ENCODE results near the gene TREML4.
"Not testable (repeated sequence)": the region's sequence is repeated elsewhere in the genome, so short reads cannot be mapped to it uniquely, and the experiment has no call there.

Gene TREML4

DNA sequence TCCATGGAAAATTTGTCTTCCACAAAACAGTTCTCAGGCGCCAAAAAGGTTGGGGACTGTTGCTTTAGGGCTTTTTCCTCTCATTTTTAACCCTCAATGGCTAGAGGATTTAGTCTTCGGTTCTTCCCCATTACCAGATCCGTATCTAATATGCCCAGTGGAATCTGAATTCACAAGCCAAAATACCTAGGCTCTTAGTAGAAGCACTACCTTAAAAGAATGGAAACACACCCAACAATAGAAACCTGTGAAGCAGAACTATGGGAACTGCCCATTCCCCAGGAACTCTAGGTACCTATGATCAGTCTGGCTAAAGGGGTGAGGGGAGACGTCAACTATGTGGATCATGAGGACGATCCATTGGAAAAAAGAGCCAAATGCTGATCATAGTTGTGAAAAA, 3.1 kb downstream of the TREML4 start:
- Histone ChIP-seq H3K4me1 (ENCODE audit: control insufficient read depth, insufficient read depth, low read length) (no peaks in the 10 kb centered on the region), H3K36me3 (ENCODE audit: control insufficient read depth, insufficient read depth, low read length, severe bottlenecking) (no peaks in the 10 kb centered on the region), H3K4me3 (ENCODE audit: low read length) (no peak overlapping the region), H3K27me3 (replicated peaks; ENCODE audit: control insufficient read depth, insufficient read depth, low read length) (peaks cover 16% of the 10 kb centered on the region), H3K9me3 (ENCODE audit: control insufficient read depth, low read length) (no peaks in the 10 kb centered on the region), H3K9ac (ENCODE audit: low read length) (no peak overlapping the region)
- DNase-seq (ENCODE audit: low read depth) = no peak

DNA sequence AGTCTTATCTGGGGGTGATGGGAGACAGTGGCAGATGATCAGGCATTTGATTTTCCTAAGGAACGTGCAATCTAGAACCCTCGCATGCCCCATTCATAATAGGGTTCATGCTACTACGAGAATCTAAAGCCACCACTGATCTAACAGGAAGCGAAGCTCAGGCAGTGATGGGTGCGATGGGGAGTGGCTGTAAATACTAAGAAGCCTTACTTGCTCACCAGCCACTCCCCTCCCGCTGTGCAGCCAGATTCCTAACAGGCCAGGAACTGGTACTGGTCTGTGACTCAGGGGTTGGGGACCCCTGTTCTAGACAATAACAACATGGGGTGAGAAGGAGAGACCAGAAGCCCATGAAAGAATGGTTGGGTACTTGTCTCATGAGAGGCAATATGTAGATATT, 4.5 kb downstream of the TREML4 start:
- no peaks in the 10 kb centered on the region for H3K9me3 ChIP-seq (ENCODE audit: control insufficient read depth, low read length)
- no peak for DNase-seq (ENCODE audit: low read depth)
- H3K9ac ChIP-seq (ENCODE audit: low read length) = no peak overlapping the region
- H3K27me3 ChIP-seq (replicated peaks; ENCODE audit: control insufficient read depth, insufficient read depth, low read length) = peaks cover 17% of the 10 kb centered on the region
- no peaks in the 10 kb centered on the region for H3K36me3 ChIP-seq (ENCODE audit: control insufficient read depth, insufficient read depth, low read length, severe bottlenecking)
- H3K4me1 ChIP-seq (ENCODE audit: control insufficient read depth, insufficient read depth, low read length) = no peaks in the 10 kb centered on the region
- no peak overlapping the region for H3K4me3 ChIP-seq (ENCODE audit: low read length)

DNA sequence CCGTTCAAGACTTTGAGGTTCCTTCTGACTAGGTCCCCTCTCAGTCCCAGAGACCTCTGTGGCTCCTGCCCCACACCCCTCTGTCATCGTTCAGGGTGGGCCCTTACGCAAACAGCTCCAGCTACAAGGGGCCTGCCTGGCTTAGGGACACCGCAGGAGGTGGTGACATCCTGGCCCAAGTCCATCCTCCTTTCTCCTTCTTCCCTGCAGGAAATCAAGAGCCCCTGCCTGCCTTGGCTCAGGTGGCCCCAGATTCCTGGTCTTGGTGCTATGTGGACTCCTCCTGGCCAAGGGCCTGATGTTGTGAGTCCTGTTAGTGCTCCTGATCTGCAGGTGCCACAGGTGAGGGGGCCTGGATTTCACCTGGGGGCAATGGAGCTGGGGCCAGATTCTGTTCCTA, 8.1 kb downstream of the TREML4 start:
- Histone ChIP-seq H3K36me3 (ENCODE audit: control insufficient read depth, insufficient read depth, low read length, severe bottlenecking) (no peaks in the 10 kb centered on the region), H3K4me1 (ENCODE audit: control insufficient read depth, insufficient read depth, low read length) (no peaks in the 10 kb centered on the region), H3K9me3 (ENCODE audit: control insufficient read depth, low read length) (no peaks in the 10 kb centered on the region), H3K27me3 (replicated peaks; ENCODE audit: control insufficient read depth, insufficient read depth, low read length) (peaks cover 34% of the 10 kb centered on the region), H3K4me3 (ENCODE audit: low read length) (no peak overlapping the region), H3K9ac (ENCODE audit: low read length) (no peak overlapping the region)
- no peak for DNase-seq (ENCODE audit: low read depth)

- H3K36me3 ChIP-seq (ENCODE audit: control insufficient read depth, insufficient read depth, low read length, severe bottlenecking) = no peaks in the 10 kb centered on the region
- H3K27me3 ChIP-seq (replicated peaks; ENCODE audit: control insufficient read depth, insufficient read depth, low read length) = peaks cover 43% of the 10 kb centered on the region
- no peak overlapping the region for H3K9ac ChIP-seq (ENCODE audit: low read length)
- no peaks in the 10 kb centered on the region for H3K4me1 ChIP-seq (ENCODE audit: control insufficient read depth, insufficient read depth, low read length)
- DNase-seq (ENCODE audit: low read depth) = no peak
- H3K4me3 ChIP-seq (ENCODE audit: low read length) = no peak overlapping the region
- H3K9me3 ChIP-seq (ENCODE audit: control insufficient read depth, low read length) = no peaks in the 10 kb centered on the region
Observed at GRCh38 chr6:41237128-41237527, 9.0 kb downstream of the TREML4 start.

GRCh38 chr6:41239467-41240159, 11.5 kb downstream of the TREML4 start:
- Histone ChIP-seq H3K4me3 (ENCODE audit: low read length) (no peak overlapping the region), H3K9ac (ENCODE audit: low read length) (no peak overlapping the region), H3K9me3 (ENCODE audit: control insufficient read depth, low read length) (no peaks in the 10 kb centered on the region), H3K4me1 (ENCODE audit: control insufficient read depth, insufficient read depth, low read length) (no peaks in the 10 kb centered on the region), H3K27me3 (replicated peaks; ENCODE audit: control insufficient read depth, insufficient read depth, low read length) (peaks cover 44% of the 10 kb centered on the region), H3K36me3 (ENCODE audit: control insufficient read depth, insufficient read depth, low read length, severe bottlenecking) (no peaks in the 10 kb centered on the region)
- no peak for DNase-seq (ENCODE audit: low read depth)

- not testable (repeated sequence) for H3K9me3 ChIP-seq (ENCODE audit: control insufficient read depth, low read length); DNase-seq (ENCODE audit: low read depth); H3K9ac ChIP-seq (ENCODE audit: low read length); H3K4me3 ChIP-seq (ENCODE audit: low read length); H3K4me1 ChIP-seq (ENCODE audit: control insufficient read depth, insufficient read depth, low read length); H3K36me3 ChIP-seq (ENCODE audit: control insufficient read depth, insufficient read depth, low read length, severe bottlenecking)
- H3K27me3 ChIP-seq (replicated peaks; ENCODE audit: control insufficient read depth, insufficient read depth, low read length) = peaks cover 19% of the 10 kb centered on the region
Observed at GRCh38 chr6:41246529-41246928, 18.4 kb downstream of the TREML4 start.

DNA sequence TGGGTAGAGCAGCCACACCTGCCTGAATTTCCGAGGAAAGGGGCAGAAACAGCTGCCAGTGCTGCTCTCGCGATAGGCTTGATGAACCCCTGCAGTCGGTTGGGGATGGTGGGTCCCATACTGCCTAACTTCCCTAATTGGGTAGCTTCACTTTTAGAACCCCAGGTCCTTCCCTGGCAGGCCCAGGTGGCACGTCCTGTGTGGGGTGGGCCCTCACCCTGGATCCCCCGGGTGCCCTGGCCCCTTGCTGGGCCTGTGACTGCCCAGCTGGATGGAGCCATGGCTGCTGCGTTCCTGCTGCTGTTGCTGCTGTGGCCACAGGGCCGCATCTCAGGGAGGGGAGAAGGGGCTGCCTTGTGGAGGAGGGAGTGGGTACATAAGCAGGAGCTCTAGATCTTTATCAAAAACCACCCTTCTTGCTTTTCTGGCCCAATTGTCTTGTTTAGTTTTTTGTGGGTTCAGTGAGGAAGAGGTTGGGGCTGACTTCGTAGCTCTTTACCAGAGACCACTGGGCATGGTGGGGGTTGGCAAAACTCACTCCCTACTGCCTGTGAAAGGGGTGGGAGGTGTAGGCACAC, 19.2 kb downstream of the TREML4 start:
- peaks cover 12% of the 10 kb centered on the region for H3K27me3 ChIP-seq (replicated peaks; ENCODE audit: control insufficient read depth, insufficient read depth, low read length)
- H3K4me1 ChIP-seq (ENCODE audit: control insufficient read depth, insufficient read depth, low read length) = no peaks in the 10 kb centered on the region
- no peaks in the 10 kb centered on the region for H3K9me3 ChIP-seq (ENCODE audit: control insufficient read depth, low read length)
- H3K36me3 ChIP-seq (ENCODE audit: control insufficient read depth, insufficient read depth, low read length, severe bottlenecking) = no peaks in the 10 kb centered on the region
- DNase-seq (ENCODE audit: low read depth) = no peak
- H3K9ac ChIP-seq (ENCODE audit: low read length) = no peak overlapping the region
- no peak overlapping the region for H3K4me3 ChIP-seq (ENCODE audit: low read length)

DNA sequence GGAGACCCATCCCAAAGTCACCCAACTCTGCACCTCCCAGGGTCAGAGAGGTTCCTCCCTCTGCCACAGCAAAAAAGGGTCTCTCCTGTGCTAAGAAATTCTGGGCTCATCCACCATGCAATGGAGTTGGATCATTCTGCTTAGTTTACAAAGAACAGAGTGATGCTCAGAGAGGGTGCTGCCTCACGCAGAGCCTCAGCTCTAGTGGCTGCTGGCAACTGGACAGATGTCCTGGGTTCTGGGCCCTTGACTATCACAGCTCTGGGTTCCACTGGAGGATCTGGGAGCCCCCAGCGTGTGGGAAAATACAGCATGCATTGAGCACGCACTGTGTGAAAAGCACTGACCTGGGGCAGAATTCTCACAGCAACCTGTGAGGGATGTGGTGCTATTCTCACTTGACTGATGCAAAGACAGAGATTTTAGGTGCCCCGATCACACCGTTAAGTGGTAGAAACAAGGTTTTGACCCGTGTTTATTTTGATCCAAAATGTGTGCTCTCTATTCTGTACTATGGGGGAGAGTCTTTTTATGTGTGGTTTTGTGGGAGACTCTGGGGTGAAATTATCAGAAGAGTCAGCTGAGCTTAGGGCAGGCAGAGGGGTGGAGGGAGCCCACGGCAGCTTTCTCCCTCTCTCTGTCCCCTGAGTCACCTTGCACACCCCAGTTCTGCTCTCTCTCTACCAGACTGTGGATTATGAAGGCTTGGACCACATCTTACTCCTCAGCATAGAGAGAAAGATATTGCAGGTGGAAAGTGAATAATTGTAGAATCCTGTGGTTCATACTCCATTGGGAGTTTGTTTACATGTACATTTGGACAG, 19.9 kb downstream of the TREML4 start:
- no peak for DNase-seq (ENCODE audit: low read depth)
- H3K4me1 ChIP-seq (ENCODE audit: control insufficient read depth, insufficient read depth, low read length) = no peaks in the 10 kb centered on the region
- H3K36me3 ChIP-seq (ENCODE audit: control insufficient read depth, insufficient read depth, low read length, severe bottlenecking) = no peaks in the 10 kb centered on the region
- no peak overlapping the region for H3K4me3 ChIP-seq (ENCODE audit: low read length)
- H3K27me3 ChIP-seq (replicated peaks; ENCODE audit: control insufficient read depth, insufficient read depth, low read length) = peaks cover 17% of the 10 kb centered on the region
- H3K9ac ChIP-seq (ENCODE audit: low read length) = no peak overlapping the region
- H3K9me3 ChIP-seq (ENCODE audit: control insufficient read depth, low read length) = no peaks in the 10 kb centered on the region

- Histone ChIP-seq H3K9ac (ENCODE audit: low read length) (no peak overlapping the region), H3K36me3 (ENCODE audit: control insufficient read depth, insufficient read depth, low read length, severe bottlenecking) (no peaks in the 10 kb centered on the region), H3K4me1 (ENCODE audit: control insufficient read depth, insufficient read depth, low read length) (no peaks in the 10 kb centered on the region), H3K27me3 (replicated peaks; ENCODE audit: control insufficient read depth, insufficient read depth, low read length) (peaks cover 17% of the 10 kb centered on the region), H3K4me3 (ENCODE audit: low read length) (no peak overlapping the region), H3K9me3 (ENCODE audit: control insufficient read depth, low read length) (no peaks in the 10 kb centered on the region)
- no peak for DNase-seq (ENCODE audit: low read depth)
Observed at GRCh38 chr6:41252401-41253169, 24.4 kb downstream of the TREML4 start.

DNA sequence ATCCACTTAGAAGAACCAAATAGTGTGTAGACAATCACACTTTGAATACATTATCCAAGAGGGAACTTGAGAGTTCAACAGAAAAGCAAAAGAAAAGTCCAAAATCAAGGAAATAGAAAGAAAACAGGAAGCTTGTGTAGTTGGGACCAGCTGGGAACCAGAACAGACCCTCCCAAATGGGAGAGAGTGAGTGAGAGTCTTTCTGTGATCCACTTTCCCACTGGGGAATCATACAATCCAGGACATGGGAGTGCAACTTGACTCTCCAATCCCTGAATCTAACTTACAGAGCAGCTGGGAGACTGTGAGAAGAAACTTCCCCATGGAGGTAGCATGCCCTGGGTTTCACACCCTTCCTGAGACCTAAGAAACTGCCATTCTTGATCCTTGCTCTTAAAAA, 27.0 kb downstream of the TREML4 start:
- no peaks in the 10 kb centered on the region for H3K4me1 ChIP-seq (ENCODE audit: control insufficient read depth, insufficient read depth, low read length)
- no peaks in the 10 kb centered on the region for H3K36me3 ChIP-seq (ENCODE audit: control insufficient read depth, insufficient read depth, low read length, severe bottlenecking)
- H3K27me3 ChIP-seq (replicated peaks; ENCODE audit: control insufficient read depth, insufficient read depth, low read length) = peaks cover 14% of the 10 kb centered on the region
- no peak for DNase-seq (ENCODE audit: low read depth)
- H3K9me3 ChIP-seq (ENCODE audit: control insufficient read depth, low read length) = peaks cover 10% of the 10 kb centered on the region
- no peak overlapping the region for H3K4me3 ChIP-seq (ENCODE audit: low read length)
- H3K9ac ChIP-seq (ENCODE audit: low read length) = no peak overlapping the region
